Measurements from ENCODE around the gene ZNF445. TPM values are rescaled to one million over a fixed set of nuclear protein-coding genes. Genes with fewer than 3 reads are reported as not detected.
A peak's percentile ranks its signal among the peaks of the same experiment; 100 is the strongest.

Gene ZNF445
- total and polyA plus RNA-seq, 9 of the 15 experiments (the other 6 are each of a cell fraction or from before 2014, with no cell fraction given): 1.2 to 26.9 (median 10.6) TPM

DNA sequence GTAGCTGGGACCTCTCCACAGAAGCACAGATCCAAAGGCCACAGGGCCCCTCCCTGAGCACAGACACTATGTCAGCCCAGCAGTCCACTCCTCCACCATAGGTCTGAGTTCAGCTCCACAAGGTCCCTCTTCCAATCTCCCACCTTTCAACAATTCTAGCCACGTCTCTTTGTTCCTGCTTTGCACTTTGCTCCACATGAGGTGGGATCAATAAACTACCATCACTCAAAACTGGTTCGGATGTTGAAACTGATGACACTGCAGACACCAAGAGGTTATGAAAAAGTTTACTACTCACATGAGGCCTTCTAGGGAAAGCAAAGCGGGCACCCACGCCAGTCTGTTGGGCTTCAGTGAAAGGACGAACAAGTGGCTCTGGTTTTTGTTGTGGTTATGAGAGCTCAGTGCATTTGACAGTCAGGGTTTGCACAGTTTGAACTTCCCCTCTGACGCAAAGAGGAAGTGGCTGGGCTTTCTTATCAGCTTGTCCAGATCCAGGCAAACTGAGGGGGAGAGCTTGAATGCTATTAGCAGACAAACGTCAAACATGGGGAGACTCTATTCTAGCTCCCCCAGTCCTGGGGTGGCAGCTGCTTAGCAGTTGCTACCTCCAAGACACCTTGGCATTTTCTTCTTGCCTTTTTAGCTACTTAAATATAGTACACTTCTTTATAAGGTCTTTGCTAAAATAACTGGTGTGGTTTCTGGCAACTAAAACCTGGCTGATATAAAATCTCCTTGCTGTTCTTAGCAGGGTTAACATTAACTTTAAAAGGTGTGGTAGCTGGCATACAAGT is 37.8 kb downstream of the ZNF445 start (continued):
- TF ChIP-seq, protein P1, sequence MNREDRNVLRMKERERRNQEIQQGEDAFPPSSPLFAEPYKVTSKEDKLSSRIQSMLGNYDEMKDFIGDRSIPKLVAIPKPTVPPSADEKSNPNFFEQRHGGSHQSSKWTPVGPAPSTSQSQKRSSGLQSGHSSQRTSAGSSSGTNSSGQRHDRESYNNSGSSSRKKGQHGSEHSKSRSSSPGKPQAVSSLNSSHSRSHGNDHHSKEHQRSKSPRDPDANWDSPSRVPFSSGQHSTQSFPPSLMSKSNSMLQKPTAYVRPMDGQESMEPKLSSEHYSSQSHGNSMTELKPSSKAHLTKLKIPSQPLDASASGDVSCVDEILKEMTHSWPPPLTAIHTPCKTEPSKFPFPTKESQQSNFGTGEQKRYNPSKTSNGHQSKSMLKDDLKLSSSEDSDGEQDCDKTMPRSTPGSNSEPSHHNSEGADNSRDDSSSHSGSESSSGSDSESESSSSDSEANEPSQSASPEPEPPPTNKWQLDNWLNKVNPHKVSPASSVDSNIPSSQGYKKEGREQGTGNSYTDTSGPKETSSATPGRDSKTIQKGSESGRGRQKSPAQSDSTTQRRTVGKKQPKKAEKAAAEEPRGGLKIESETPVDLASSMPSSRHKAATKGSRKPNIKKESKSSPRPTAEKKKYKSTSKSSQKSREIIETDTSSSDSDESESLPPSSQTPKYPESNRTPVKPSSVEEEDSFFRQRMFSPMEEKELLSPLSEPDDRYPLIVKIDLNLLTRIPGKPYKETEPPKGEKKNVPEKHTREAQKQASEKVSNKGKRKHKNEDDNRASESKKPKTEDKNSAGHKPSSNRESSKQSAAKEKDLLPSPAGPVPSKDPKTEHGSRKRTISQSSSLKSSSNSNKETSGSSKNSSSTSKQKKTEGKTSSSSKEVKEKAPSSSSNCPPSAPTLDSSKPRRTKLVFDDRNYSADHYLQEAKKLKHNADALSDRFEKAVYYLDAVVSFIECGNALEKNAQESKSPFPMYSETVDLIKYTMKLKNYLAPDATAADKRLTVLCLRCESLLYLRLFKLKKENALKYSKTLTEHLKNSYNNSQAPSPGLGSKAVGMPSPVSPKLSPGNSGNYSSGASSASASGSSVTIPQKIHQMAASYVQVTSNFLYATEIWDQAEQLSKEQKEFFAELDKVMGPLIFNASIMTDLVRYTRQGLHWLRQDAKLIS (CRISPR knock-in tag; IDR thresholded peaks at IDR 0.05): peak; percentile 61; the same call in 1 of the 2 replicates
- TF ChIP-seq XRCC5 (IDR thresholded peaks at IDR 0.05; ENCODE audit: low read depth, low read length) (no peak), XRCC3 (IDR thresholded peaks at IDR 0.05) (no peak), PHF21A (IDR thresholded peaks at IDR 0.05; ENCODE audit: borderline replicate concordance, low read depth) (peak; percentile 93; the same call in 1 of the 2 replicates), SP1 (CRISPR knock-in tag; IDR thresholded peaks at IDR 0.05) (peak; percentile 52), RNF2 (IDR thresholded peaks at IDR 0.05) (peak; percentile 99), MLLT1 (IDR thresholded peaks at IDR 0.05) (peak in 1 of 2 experiments; percentile 52; a peak in 3 of 4 replicates), ARID3B (CRISPR knock-in tag; IDR thresholded peaks at IDR 0.05; ENCODE audit: borderline replicate concordance) (0 out of 2 replicates have a peak, but pooled peaks have one; percentile 24), NKRF (IDR thresholded peaks at IDR 0.05; ENCODE audit: borderline replicate concordance) (peak; percentile 64; the same call in 1 of the 2 replicates), ARID2 (IDR thresholded peaks at IDR 0.05) (no peak), ZHX1 (conservative IDR thresholded peaks at IDR 0.05; ENCODE audit: low read length) (peak; percentile 62; the same call in 1 of the 2 replicates), TGIF2 (CRISPR knock-in tag; IDR thresholded peaks at IDR 0.05) (no peak)
- TF ChIP-seq, protein P2, sequence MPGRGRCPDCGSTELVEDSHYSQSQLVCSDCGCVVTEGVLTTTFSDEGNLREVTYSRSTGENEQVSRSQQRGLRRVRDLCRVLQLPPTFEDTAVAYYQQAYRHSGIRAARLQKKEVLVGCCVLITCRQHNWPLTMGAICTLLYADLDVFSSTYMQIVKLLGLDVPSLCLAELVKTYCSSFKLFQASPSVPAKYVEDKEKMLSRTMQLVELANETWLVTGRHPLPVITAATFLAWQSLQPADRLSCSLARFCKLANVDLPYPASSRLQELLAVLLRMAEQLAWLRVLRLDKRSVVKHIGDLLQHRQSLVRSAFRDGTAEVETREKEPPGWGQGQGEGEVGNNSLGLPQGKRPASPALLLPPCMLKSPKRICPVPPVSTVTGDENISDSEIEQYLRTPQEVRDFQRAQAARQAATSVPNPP (IDR thresholded peaks at IDR 0.05; ENCODE audit: borderline replicate concordance, insufficient read depth, insufficient read length): no peak

All from K562 (cell line).